ENCODE data around the gene BCL2L12.
"Not testable (repeated sequence)": the region's sequence is repeated elsewhere in the genome, so short reads cannot be mapped to it uniquely, and the experiment has no call there.

BCL2L12 gene, protein sequence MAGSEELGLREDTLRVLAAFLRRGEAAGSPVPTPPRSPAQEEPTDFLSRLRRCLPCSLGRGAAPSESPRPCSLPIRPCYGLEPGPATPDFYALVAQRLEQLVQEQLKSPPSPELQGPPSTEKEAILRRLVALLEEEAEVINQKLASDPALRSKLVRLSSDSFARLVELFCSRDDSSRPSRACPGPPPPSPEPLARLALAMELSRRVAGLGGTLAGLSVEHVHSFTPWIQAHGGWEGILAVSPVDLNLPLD
- total RNA-seq = 4.4 to 9.6 (median 5.1) reads per million in 4 donors

DNA sequence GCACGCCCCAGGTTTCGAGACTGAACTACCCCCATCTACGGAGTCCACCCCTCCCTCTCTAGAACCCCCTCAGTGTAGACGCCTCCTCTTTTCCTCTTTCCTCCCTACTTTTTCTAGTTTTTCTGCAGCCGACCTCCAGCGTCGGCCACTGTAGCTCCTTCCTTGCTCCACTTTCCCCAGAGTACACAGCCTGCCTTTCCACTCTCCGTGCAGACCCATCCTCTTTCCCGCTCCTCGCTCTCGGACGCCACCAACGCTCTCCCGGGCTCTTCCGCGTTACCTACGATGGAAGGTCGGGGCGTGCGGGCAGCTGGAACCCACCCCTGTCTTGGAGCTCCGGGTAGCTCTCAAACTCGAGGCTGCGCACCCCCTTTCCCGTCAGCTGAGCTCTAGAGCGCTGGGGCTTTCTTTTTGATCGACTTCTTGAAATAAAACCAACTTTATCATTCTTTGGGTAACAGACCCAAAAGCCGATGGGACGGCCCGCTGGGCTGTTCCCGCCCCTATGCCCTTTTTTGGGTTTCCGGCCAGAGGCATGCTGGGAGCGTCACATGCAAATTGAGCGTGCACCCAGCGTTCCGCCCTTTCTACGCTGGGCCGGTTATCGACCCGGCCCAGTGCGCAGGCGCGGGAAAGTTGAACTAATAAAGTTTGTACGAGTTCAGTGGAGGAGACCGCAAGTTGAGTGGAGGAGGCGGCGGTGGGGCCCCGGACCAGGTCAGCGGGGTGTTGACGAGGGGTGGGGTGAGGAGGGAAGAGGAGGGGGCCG lies at the start of gene BCL2L12, which contains the start of gene IRF3:
Gene BCL2L12, plus strand, starts transcription at position 583 of the 769 bp plus-strand sequence. CDS start 760 bp downstream, outside the sequence.
Gene IRF3, minus strand, starts transcription at position 507 of the 769 bp plus-strand sequence. CDS start 1,019 bp downstream, outside the sequence.
- DNase-seq = peak; percentile 97 to 100 (median 99)

DNA sequence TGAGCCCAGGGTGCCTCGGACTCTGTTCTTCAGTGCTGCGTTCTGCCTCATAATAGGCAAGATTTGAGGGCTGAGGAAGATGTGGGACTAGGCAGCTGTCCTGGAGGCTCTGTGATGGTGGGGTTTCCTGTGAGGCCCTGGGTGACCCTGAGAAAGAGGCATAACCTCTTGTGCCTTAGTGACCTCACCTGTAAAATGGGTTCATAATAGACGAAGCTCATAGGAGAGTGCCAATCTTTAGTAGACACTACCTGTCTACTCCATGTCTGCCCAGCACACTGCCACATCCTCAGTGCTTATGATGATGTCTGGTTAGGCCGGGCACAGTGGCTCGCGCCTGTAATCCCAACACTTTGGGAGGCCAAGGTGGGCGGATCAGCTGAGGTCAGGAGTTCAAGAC lies 49.2 kb upstream of the BCL2L12 start:
- DNase-seq = no peak

DNA sequence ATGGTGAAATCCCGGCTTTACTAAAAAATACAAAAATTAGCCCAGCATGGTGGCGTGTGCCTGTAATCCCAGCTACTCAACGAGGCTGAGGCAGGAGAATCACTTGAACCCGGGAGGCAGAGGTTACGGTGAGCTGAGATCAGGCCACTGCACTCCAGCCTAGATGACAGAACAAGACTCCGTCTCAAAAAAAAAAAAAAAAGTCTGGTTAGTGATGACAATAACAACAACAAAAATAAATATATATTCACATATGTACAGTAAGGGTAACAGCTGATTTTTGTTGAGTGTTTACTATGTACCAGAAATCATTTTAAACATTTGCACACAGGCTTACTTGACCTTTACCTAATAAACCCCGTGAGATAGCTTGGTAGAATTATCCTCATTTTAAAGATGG lies 48.8 kb upstream of the BCL2L12 start:
- DNase-seq = no peak

DNA sequence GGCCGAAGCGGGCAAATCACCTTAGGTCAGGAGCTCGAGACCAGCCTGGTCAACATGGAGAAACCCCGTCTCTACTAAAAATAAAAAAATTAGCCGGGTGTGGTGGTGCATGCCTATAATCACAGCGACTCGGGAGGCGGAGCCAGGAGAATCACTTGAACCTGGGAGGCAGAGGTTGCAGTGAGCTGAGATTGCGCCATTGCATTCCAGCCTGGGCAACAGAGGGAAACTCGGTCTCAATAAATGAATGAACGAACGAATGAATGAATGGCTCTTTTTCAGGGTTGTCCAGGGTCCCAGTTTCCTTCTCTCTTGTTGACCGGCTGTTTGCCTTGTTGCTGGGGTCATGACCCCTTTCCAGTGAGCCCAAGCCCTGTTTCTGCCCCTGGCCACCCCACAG lies 47.9 kb upstream of the BCL2L12 start:
- DNase-seq = not testable (repeated sequence)

DNA sequence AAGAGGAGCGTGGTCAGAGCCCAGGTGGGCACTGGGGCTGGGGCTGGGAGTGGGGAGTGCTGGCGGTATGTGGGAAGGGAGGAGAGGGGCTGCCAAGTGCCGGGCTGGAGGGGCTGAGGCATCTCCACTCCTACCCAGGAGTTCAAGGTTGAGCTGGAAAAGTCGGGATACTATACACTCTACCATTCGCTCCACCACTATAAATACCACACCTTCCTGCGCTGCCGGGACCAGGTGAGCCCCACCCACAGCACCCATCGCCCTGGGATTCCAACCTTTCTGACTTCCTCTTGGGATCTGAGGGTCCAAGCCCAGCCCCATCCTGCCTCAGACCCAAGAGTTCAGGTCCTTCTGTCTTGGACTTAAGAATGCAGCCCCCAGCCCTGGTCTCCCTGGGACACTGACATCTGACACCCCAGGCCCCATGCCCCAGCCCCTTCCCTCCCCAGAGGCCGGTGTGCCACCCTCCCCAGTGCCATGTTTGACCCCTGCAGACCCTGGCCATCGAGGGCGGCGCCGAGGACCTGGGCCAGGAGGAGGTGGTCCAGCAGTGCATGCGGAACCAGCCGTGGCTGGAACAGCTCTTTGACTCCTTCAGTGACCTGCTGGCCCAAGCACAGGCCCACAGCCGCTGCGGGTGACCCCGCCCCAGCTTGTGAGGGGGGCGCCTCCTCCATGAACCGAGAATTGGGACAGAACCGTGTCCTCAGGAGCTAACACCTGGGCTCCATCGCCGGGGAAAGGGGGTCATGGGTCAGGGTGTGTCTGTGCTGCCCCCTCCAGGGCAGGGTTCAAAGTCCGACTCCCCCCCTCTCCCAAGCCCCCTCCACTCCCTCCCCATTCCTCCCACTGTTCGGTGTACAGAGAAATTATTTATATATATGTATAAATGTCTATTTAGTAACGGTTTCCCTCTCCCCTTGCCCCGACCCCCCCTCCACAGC lies 40.5 kb upstream of the BCL2L12 start:
- DNase-seq = no peak

DNA sequence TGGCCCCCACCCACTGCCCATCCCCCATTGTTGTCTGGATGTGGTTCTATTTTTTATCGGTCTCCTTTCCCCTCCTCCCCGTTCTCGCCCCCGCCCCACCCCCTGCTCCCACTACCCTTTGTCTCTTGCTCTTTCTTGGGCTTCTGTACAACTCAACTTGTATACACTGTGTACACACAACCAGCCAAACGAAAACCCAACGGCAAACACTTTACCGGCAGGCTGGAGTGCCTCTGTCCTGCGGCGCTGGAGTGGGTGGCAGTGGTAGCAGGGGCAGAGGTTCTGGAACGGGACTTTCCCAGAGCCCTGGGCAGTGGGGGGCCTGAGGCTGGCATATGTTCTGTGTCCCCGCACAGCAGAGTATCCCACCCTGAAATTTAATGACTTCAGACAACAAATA lies 39.5 kb upstream of the BCL2L12 start:
- no peak for DNase-seq

DNA sequence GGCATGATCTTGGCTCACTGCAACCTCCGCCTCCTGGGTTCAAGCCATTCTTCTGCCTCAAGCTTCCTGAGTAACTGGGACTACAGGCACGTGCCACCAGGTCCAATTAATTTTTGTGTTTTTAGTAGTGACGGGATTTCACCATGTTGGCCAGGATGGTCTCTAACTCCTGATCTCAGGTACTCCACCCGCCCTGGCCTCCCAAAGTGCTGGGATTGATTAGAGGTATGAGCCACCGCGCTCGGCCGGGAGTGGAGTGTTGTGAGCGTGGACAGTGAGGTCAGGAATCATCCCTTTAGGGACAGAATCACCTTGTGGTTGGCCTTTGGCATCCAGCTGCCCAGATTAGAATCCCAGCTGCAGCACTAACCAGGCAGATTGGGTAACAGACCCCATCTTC lies 36.1 kb upstream of the BCL2L12 start:
- no peak for DNase-seq

DNA sequence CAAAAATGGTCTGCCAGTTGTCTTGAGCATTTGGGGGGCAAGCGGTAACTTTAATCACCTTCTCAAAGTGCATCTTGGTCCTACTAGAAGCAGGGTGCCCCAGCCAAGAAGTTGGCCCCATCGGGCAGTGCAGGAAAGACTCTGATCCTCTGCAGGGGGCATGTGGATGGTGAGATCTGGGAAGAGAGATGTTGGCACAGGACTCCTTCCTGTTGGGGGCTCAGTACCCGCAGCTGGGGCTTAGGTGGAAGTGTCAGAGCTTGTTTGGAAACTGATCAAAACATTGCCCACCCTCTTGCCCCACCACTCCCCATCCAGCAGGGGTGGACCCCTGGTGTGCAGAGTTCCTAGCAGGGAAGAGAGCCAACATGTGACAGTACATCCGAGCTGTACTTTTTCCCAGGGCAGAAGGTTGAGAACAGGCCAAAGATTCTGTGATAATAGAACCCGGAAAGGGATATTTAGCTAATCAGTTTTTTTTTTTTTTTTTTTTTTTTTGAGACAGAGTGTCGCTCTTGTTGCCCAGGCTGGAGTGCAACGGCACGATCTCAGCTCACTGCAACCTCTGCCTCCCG lies 34.6 kb upstream of the BCL2L12 start:
- DNase-seq = no peak

DNA sequence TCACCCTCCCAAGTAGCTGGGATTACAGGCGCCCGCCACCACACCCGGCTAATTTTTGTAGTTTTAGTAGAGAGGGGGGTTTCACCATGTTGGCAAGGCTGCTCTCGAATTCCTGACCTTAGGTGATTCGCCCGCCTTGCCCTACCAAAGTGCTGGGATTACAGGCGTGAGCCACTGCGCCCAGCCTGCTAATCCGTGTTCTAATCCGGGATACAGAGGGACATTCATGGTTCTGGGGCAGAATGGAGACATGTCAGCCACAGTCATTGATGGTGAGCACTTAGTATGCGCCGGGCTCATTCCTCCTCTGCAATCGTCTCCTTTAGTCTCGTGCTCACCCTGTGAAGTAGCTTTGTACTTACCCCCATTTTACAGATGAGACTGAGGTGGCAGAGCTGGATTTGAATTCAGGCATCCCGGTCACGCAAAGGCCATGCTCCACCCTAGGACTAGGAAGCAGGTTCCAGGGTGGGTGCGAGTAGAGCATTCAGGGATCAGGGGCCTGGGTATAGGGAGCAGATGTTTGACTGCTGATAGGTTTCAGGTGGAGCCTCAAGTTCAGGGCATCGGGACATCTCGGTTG lies 34.0 kb upstream of the BCL2L12 start:
- DNase-seq = no peak

DNA sequence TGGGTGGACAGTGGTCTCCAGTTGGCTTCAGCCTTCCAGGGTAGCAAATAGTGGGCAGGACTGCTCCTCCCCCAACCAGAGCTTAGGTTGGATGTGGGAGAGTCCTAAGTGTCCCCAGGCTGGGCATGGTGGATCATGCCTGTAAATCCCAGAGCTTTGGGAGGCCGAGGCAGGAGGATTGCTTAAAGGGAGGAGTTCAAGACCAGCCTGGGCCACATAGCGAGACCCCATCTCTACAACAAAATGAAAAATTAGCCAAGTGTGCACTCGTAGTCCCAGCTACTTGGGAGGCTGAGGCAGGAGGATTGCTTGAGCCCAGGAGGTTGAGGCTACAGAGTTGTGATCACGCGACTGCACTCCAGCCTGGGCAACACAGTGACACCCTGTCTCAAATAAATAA lies 33.2 kb upstream of the BCL2L12 start:
- no peak for DNase-seq

DNA sequence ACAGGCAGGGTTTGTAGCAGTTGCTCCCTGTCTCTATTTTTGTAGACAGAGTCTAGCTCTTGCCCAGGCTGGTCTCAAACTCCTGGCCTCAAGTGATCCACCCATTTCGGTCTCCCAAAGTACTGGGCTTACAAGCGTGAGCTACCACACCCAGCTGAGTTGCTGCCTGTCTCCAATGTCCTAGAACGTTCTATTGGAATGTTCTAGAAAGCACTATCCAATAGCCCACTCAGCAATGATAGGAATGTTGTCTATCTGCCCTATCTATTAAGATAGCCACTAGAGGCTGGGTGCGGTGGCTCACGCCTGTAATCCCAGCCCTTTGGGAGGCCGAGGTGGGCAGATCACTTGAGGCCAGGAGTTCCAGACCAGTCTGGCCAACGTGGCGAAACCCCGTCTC lies 32.5 kb upstream of the BCL2L12 start:
- DNase-seq = not testable (repeated sequence)

DNA sequence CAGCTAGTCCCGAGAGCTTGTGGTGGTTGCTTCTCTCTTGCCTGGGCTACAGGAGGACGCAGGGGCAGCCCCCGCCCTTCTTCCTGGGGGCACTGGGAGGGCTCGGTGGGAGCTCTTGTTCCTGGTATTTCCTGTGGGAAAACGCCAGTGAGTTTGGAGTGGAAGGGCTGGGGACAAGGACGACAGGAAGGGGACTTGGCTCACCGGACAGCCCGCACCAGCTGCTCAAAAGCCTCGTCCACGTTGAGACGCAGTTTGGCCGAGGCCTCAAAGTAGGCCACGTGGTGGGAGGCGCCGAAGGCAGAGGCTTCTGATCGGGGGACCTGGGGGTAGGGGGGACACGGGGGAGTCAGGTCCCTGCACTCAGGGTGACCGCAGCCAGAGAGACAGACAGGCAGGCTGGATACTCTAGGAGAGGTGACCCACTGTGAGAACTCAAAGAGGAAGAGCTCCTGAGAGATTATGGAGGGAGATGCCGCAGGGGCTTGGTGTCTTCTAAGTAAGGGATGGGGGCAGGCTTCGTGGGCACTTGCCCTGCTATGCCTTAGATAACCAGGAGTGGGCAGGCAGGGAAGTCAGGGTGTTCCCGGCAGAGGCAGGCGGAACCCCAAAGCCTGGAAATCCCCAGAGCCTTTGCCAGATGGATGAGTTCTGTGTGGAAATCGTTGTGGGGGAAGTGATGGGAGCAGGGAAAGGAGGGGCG lies 30.1 kb upstream of the BCL2L12 start:
- no peak for DNase-seq

DNA sequence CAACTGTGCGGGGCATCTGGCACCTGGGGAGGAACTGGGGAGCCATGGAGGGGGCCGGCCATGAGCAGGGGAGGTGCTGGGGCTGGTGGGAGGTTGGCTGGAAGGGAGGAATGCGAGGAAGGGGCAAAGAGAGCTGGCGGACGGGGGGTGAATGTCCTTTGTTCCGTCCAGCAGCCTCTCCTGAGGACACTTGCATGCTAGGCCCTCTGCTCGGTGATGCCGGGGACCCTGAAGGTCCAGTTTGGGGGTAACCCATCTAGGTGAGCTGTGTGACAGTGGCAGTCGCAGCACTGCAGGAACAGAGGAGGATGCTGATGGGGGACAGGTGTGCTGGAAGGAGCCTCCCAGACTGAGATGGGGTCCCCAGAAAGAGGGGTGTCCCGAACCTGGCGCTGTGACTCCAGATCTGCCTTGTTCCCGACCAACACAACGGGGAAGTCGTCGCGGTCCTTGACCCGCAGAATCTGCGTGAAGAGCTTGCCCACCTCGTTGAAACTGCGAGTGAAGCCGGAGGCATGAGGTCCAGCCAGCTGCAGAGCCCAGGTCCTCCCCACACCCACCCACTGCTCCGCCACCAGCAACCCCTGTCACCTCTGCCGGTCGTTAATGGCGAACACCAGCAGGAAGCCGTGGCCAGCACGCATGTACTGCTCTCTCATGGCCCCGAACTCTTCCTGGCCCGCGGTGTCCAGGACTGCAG lies 29.4 kb upstream of the BCL2L12 start:
- DNase-seq = no peak

DNA sequence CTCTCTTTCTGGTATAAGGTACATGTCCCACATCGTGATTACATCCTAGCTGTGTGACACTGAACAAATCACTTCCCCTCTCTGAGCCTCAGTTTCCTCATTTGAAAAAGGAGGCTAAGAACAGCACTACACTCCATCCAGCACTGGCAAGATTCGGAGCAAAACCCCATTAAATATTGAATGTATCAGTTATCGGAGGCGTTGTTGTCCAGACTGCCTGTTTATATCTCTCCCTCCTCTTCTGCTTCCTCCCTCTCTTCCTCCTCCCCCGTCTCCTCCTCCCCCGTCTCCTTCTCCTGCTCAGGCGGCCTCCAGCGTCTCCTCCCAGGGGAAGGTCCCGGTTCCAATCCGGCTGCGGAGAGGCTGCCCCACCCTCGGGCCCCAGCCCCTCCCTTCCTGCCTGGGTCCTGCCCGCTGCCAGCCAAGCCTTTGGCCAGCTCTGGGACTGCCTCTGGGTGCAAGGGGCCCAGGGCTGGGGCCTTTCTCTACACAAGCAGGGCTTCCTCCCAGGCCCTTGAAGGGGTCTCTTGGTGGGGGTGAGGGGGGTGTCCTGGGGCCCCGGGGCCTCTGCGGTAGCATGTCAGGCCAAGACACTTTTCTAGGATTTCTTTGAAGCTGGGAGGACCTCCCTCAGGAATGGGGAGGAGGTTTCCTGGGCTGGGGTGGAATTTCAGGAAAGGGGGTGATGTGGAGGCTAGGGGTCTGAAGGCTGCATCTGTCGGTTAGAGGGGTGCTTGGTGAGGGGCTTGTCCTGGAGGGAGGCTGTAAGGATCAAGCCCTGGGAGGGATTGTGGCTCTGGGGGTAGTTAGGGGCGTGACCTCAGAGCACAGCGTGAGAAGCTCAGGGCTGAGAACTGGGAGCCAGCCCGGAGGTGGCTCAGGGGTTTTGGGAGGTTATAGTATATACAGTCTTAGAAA lies 27.7 kb upstream of the BCL2L12 start:
- no peak for DNase-seq

DNA sequence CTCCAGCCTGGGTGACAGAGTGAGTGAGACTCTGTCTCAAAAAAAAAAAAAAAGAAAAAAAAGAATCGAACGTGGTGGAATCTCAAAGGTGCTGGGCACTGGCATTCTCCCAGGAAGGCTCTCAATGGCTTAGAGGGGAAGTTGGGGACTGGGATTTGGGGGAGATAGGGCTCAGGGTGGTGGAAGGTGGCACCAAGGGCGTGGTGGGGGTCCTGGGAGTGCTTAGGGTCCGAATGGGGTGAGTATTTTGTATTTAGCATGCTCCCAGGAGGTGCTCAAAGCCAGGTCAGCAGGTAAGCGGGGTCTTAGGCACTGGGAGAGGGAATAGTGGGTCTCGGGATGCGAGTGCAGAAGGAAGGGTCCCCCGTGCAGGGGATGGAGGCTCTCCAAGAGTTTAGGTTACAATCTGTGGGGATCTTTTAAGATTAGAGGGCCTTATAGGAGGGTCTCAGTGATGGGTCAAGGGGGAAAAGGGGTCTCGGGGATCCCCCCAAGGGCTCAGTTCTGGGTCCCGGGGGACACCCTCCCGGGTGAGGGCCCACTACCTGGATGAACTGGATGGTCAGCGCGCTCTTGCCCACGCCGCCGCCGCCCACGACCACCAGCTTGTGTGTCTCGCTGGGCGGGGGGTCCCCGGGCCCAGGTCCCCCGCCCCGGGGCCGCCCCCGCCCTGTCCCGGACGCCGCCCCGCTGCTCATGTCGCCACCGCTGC lies 26.2 kb upstream of the BCL2L12 start:
- DNase-seq = no peak

DNA sequence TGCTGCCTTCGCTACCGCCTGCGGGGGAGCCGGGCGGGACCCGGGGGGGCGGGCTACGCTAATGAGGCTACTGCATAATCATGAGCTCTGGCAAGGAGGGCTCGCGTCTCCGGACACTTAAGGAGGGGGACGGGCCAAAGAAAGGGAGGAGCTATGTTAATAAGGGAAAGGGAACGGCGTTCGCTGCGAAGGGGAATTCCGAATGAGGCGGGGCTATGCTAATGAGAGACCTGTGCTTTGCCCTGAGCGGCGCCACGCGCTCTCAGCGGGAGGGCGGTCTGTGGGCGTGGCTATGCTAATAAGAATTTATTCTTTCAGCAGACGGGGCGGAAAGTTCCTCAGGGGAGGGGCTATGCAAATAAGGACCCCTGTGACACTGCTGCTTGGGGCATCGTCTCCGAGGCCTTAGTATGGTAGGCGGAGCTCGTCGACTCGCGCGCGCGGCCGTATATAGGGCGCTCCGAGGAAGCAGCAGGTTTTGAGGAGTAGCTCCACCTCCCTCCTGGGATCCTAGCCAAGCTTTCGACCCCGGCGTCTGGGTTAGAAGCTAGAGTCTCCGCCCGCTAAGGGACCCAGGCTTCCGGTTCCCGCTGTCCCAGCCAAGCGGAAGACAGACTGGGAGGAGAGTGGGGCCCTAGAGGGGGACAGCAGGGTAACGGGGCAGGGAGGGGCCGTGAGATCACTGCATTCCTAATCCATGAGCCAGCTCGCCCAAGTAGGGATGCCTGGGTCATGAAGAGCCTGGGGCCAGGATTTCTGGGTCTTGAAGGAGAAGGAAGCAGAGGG lies 25.4 kb upstream of the BCL2L12 start, which contains the start of gene RRAS:
Gene RRAS, minus strand, starts transcription at position 31 of the 786 bp plus-strand sequence. CDS start 45 bp downstream, outside the sequence.
- peak; percentile 99 to 100 (median 100) for DNase-seq

DNA sequence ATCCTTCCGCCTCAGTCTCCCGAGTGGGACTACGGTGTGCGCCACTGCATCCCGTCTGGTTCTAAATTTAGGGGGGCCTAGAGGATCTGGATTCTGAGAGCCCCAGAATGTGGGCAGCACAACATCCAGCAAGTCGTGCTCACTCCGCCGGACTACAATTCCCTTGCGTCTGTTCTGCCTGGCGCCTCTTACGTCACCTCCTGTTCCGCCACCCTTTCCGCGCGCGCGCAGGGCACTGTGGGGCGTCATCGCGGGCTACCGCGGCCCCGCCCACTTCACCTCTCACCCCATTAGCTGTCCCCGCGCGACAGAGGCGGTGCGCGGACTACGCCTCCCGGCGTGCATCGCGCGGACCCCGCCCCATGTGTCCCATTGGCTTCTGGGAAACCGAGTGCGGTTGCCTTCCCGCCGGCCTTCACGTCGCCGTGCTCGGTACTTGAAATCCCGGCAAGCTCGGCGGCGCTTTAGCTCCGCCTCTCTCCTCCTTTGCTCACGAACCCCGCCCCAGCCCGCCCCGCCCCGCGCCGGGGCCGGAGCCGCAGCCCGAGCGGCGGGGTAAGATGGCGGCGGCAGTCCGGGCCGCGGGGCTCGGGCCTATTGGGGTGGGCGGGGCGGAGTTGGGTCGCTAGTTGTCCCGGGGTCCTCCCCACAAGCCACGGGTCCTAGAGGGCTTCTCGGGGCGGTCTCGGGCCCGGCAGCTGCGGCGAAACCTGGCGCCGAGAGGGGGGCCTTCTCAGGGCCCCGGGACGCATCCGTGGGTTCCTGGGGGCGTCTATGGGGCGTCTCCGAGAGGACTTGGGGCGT lies 23.8 kb upstream of the BCL2L12 start, which contains the start of gene SCAF1:
Gene SCAF1, plus strand, starts transcription at position 522 of the 804 bp plus-strand sequence. CDS start 2,818 bp downstream, outside the sequence.
- DNase-seq = peak; percentile 98 to 100 (median 99)
